ENCODE data around the gene PIGBOS1. TPM values are rescaled to one million over a fixed set of nuclear protein-coding genes. Genes with fewer than 3 reads are reported as not detected.

The PIGBOS1 gene
- total RNA-seq, 1 experiment from 2014 or later: 13.0 TPM

GRCh38 chr15:55318588-55319494, at the start of gene PIGBOS1, which contains the start of gene PIGB (continued):
- TF ChIP-seq FOXP4 (CRISPR knock-in tag; IDR thresholded peaks at IDR 0.05) (peak; percentile 46; the same call in 1 of the 2 replicates), RELA (CRISPR knock-in tag; IDR thresholded peaks at IDR 0.05; ENCODE audit: borderline replicate concordance) (no peak), TCF7 (CRISPR knock-in tag; IDR thresholded peaks at IDR 0.05; ENCODE audit: low read depth) (no peak), ZNF416 (CRISPR knock-in tag; IDR thresholded peaks at IDR 0.05) (no peak), NFYB (CRISPR knock-in tag; conservative IDR thresholded peaks at IDR 0.05; ENCODE audit: low read depth) (no peak), E2F1 (CRISPR knock-in tag; IDR thresholded peaks at IDR 0.05) (no peak), EMX1 (CRISPR knock-in tag; IDR thresholded peaks at IDR 0.05) (no peak), SMAD3 (CRISPR knock-in tag; IDR thresholded peaks at IDR 0.05; ENCODE audit: borderline replicate concordance) (no peak), ATF3 (CRISPR knock-in tag; conservative IDR thresholded peaks at IDR 0.05) (no peak), CREB1 (CRISPR knock-in tag; IDR thresholded peaks at IDR 0.05) (peak; percentile 77; the same call in 1 of the 2 replicates), ZSCAN18 (CRISPR knock-in tag; IDR thresholded peaks at IDR 0.05) (no peak), GTF2I (CRISPR knock-in tag; conservative IDR thresholded peaks at IDR 0.05) (no peak), FOXK1 (CRISPR knock-in tag; IDR thresholded peaks at IDR 0.05) (0 out of 2 replicates have a peak, but pooled peaks have one; percentile 45), ZNF121 (CRISPR knock-in tag; IDR thresholded peaks at IDR 0.05) (no peak), E2F4 (CRISPR knock-in tag; IDR thresholded peaks at IDR 0.05; ENCODE audit: borderline replicate concordance, low read depth) (no peak), ARID4B (CRISPR knock-in tag; IDR thresholded peaks at IDR 0.05; ENCODE audit: borderline replicate concordance) (peak; percentile 41; the same call in 1 of the 2 replicates), PREB (CRISPR knock-in tag; IDR thresholded peaks at IDR 0.05; ENCODE audit: borderline replicate concordance) (no peak), GRHL2 (CRISPR knock-in tag; IDR thresholded peaks at IDR 0.05; ENCODE audit: insufficient replicate concordance, severe bottlenecking) (no peak), ZBTB43 (CRISPR knock-in tag; IDR thresholded peaks at IDR 0.05) (no peak), ZBTB21 (CRISPR knock-in tag; IDR thresholded peaks at IDR 0.05; ENCODE audit: borderline replicate concordance) (no peak), FOXP1 (CRISPR knock-in tag; IDR thresholded peaks at IDR 0.05; ENCODE audit: borderline replicate concordance) (peak; percentile 75; the same call in 1 of the 2 replicates), MXD4 (CRISPR knock-in tag; IDR thresholded peaks at IDR 0.05; ENCODE audit: borderline replicate concordance) (no peak), HMGA2 (CRISPR knock-in tag; IDR thresholded peaks at IDR 0.05) (no peak), TP53 (CRISPR knock-in tag; IDR thresholded peaks at IDR 0.05) (no peak), ZNF317 (CRISPR knock-in tag; IDR thresholded peaks at IDR 0.05; ENCODE audit: borderline replicate concordance, low read depth) (no peak)
